MM.1S (cell line): ENCODE results near the gene DARS2.
"Not testable (repeated sequence)": the region's sequence is repeated elsewhere in the genome, so short reads cannot be mapped to it uniquely, and the experiment has no call there.

Experiments
- DNase-seq: peaks from one replicate; pipeline ENCODE4 v3.0.0-alpha.2; 2015
- H2AFZ ChIP-seq: fragments of 300-600 bp; sonication (generic); 2 replicates; pipeline ENCODE4 v1.6.0; 2016; ENCODE audit warnings: antibody characterized with exemption, low read length
- H3F3A ChIP-seq: fragments of 300-600 bp; sonication (generic); 2 replicates; pipeline ENCODE4 v1.6.1; 2016; ENCODE audit warnings: mild to moderate bottlenecking, antibody characterized with exemption, low read length, moderate library complexity, mixed read lengths; ENCODE audit not compliant: insufficient read depth
- H3K27ac ChIP-seq: fragments of 300-600 bp; sonication (generic); 2 replicates; pipeline ENCODE4 v1.5.1; 2016; ENCODE audit warnings: mild to moderate bottlenecking, low read length
- H3K27me3 ChIP-seq: fragments of 300-600 bp; sonication (generic); replicated peaks from 2 replicates; pipeline ENCODE4 v1.6.0; 2016; ENCODE audit warnings: low read length; ENCODE audit not compliant: insufficient read depth
- H3K36me3 ChIP-seq: fragments of 300-600 bp; sonication (generic); replicated peaks from 2 replicates; pipeline ENCODE4 v1.6.1; 2016; ENCODE audit warnings: mild to moderate bottlenecking, low read length, mixed read lengths; ENCODE audit not compliant: insufficient read depth
- H3K4me1 ChIP-seq: fragments of 300-600 bp; sonication (generic); 2 replicates; pipeline ENCODE4 v1.6.1; 2016; ENCODE audit warnings: low read length, mixed read lengths
- H3K4me2 ChIP-seq: fragments of 300-600 bp; sonication (generic); 2 replicates; pipeline ENCODE4 v1.6.0; 2016; ENCODE audit warnings: low read depth, low read length
- H3K4me3 ChIP-seq: fragments of 300-600 bp; sonication (generic); 2 replicates; pipeline ENCODE4 v1.5.1; 2016; ENCODE audit warnings: low read length, mixed read lengths
- H3K79me2 ChIP-seq: fragments of 300-600 bp; sonication (generic); 2 replicates; pipeline ENCODE4 v1.6.1; 2016; ENCODE audit warnings: mixed run types, low read length, mixed read lengths
- H3K9ac ChIP-seq: fragments of 300-600 bp; sonication (generic); 2 replicates; pipeline ENCODE4 v1.6.1; 2016; ENCODE audit warnings: low read length, mixed read lengths
- H3K9me2 ChIP-seq: fragments of 300-600 bp; sonication (generic); replicated peaks from 2 replicates; pipeline ENCODE4 v1.6.1; 2016; ENCODE audit warnings: mild to moderate bottlenecking, low read length, mixed read lengths; ENCODE audit not compliant: insufficient read depth
- H3K9me3 ChIP-seq: fragments of 300-600 bp; sonication (generic); replicated peaks from 2 replicates; pipeline ENCODE4 v1.6.1; 2016; ENCODE audit warnings: mild to moderate bottlenecking, low read length, mixed read lengths; ENCODE audit not compliant: insufficient read depth
- H4K20me1 ChIP-seq: fragments of 300-600 bp; sonication (generic); 2 replicates; pipeline ENCODE4 v1.6.1; 2016; ENCODE audit warnings: mild to moderate bottlenecking, low read length, moderate library complexity, mixed read lengths; ENCODE audit not compliant: insufficient read depth
- CTCF ChIP-seq: fragments of 300-600 bp; sonication (generic); IDR thresholded peaks from 2 replicates; pipeline ENCODE4 v1.5.1; 2016; ENCODE audit warnings: antibody characterized with exemption, low read length, mixed read lengths
- EZH2 ChIP-seq: fragments of 300-600 bp; sonication (generic); optimal IDR thresholded peaks from 2 replicates; pipeline ENCODE3; 2017; ENCODE audit warnings: low read depth, mild to moderate bottlenecking, antibody characterized with exemption, low read length, mixed read lengths
- EZH2phosphoT487 ChIP-seq: fragments of 300-600 bp; sonication (generic); IDR thresholded peaks from 2 replicates; pipeline ENCODE4 v1.6.1; 2018; ENCODE audit warnings: antibody characterized with exemption, low read length

Gene DARS2

DNA sequence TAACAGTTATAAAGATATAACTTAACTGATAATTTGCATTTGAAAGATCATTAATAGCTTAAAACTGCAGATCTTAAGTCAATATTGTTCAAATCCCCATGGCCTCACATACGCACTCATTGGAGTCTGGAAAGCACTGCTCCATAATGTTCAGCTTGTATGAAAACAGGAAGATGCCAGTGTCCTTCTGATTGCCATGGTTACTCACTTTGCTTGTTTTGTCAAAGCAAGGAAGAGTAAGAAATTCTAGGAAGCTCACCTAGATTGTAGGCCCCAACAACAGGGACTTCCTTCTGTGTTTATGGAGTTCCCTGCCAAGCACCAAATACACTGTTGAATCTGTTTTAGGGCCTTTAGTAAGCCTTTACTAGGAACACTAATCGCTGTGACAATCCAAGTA is 32.4 kb downstream of the DARS2 start:
- Histone ChIP-seq H2AFZ (no peak overlapping the region), H3K9me2 (no peaks in the 10 kb centered on the region), H3K4me1 (peaks cover 6% of the 10 kb centered on the region; the same call in 1 of the 2 replicates), H3K36me3 (no peaks in the 10 kb centered on the region), H3K9me3 (no peaks in the 10 kb centered on the region), H4K20me1 (no peaks in the 10 kb centered on the region; the same call in 1 of the 2 replicates), H3K27ac (no peak overlapping the region), H3F3A (peaks cover 20% of the 10 kb centered on the region), H3K27me3 (no peaks in the 10 kb centered on the region), H3K79me2 (no peaks in the 10 kb centered on the region), H3K4me3 (no peak overlapping the region), H3K4me2 (no peak overlapping the region), H3K9ac (no peak overlapping the region)
- DNase-seq: no peak
- TF ChIP-seq EZH2: no peak
- TF ChIP-seq CTCF: no peak
- no peak for TF ChIP-seq EZH2phosphoT487

DNA sequence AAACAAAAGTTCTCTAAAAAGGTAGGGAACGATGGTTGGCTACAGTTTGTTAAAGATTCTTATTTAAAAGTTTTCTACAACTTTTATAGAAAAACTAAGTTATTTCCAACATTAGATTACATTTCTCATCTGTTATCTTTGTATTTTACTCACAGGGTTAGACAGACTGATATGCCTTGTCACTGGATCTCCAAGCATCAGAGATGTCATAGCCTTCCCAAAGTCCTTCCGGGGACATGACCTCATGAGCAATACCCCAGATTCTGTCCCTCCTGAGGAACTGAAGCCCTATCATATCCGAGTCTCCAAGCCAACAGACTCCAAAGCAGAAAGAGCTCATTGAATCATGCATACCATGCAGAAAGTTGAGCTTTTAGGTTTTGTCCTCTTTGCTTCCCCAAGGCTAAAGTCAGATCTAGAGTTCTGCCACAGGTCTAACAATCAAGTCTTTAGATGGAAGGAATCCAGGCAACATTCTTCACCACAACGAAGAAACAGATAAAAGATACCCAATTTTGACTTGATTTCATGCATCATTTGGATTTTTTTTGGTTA is 33.0 kb downstream of the DARS2 start:
- Histone ChIP-seq H3K9ac (no peak overlapping the region), H3K4me1 (peaks cover 6% of the 10 kb centered on the region; the same call in 1 of the 2 replicates), H3K9me2 (no peaks in the 10 kb centered on the region), H2AFZ (no peak overlapping the region), H4K20me1 (no peaks in the 10 kb centered on the region; the same call in 1 of the 2 replicates), H3K79me2 (no peaks in the 10 kb centered on the region), H3K27ac (no peak overlapping the region), H3F3A (peaks cover 24% of the 10 kb centered on the region), H3K36me3 (no peaks in the 10 kb centered on the region), H3K4me2 (no peak overlapping the region), H3K4me3 (no peak overlapping the region), H3K27me3 (no peaks in the 10 kb centered on the region), H3K9me3 (no peaks in the 10 kb centered on the region)
- TF ChIP-seq CTCF: no peak
- TF ChIP-seq EZH2: no peak
- no peak for TF ChIP-seq EZH2phosphoT487
- DNase-seq: no peak

- not testable (repeated sequence) for H3K9ac ChIP-seq, H3K4me2 ChIP-seq, H3K27me3 ChIP-seq, H3K79me2 ChIP-seq, H3K9me3 ChIP-seq, H3K36me3 ChIP-seq, H3K4me3 ChIP-seq, DNase-seq, H2AFZ ChIP-seq, H3K27ac ChIP-seq, H3K9me2 ChIP-seq
- Histone ChIP-seq H3K4me1 (peaks cover 18% of the 10 kb centered on the region; the same call in 1 of the 2 replicates), H4K20me1 (peaks cover 20% of the 10 kb centered on the region), H3F3A (peaks cover 45% of the 10 kb centered on the region)
Observed at GRCh38 chr1:173859547-173859946, 35.1 kb downstream of the DARS2 start.

GRCh38 chr1:173860065-173860464 is 35.6 kb downstream of the DARS2 start:
- Histone ChIP-seq H3K4me1 (peaks cover 20% of the 10 kb centered on the region), H3K9me2 (no peaks in the 10 kb centered on the region), H3K36me3 (peaks cover 11% of the 10 kb centered on the region; the same call in 1 of the 2 replicates), H3K9ac (no peak overlapping the region), H4K20me1 (peaks cover 25% of the 10 kb centered on the region), H3F3A (peaks cover 50% of the 10 kb centered on the region), H3K79me2 (peaks cover 10% of the 10 kb centered on the region), H3K9me3 (no peaks in the 10 kb centered on the region), H2AFZ (no peak overlapping the region), H3K27me3 (no peaks in the 10 kb centered on the region), H3K27ac (no peak overlapping the region), H3K4me2 (no peak overlapping the region), H3K4me3 (no peak overlapping the region)
- TF ChIP-seq EZH2 (no peak), CTCF (no peak), EZH2phosphoT487 (no peak)
- DNase-seq: no peak
